ENCODE data around the gene UVRAG.

DNA sequence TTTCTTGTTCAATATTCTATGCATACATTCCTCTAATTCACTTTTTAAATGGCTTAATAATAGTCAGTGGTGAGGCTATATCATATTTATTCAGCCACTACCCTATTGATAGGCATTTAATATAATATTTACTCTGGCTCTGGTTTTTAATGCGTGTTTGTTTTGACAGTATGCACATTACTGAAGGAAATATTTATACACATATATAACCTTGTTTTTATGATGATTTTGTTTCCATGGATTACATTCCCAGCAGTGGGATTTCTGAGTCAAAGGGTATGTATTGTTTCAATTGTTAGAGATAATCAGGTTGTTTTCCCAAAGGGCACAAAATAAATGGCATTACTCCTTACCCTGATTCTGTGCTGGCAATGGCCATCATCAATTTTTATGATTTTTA lies 105.8 kb downstream of the UVRAG start:
- TF ChIP-seq, protein P1, sequence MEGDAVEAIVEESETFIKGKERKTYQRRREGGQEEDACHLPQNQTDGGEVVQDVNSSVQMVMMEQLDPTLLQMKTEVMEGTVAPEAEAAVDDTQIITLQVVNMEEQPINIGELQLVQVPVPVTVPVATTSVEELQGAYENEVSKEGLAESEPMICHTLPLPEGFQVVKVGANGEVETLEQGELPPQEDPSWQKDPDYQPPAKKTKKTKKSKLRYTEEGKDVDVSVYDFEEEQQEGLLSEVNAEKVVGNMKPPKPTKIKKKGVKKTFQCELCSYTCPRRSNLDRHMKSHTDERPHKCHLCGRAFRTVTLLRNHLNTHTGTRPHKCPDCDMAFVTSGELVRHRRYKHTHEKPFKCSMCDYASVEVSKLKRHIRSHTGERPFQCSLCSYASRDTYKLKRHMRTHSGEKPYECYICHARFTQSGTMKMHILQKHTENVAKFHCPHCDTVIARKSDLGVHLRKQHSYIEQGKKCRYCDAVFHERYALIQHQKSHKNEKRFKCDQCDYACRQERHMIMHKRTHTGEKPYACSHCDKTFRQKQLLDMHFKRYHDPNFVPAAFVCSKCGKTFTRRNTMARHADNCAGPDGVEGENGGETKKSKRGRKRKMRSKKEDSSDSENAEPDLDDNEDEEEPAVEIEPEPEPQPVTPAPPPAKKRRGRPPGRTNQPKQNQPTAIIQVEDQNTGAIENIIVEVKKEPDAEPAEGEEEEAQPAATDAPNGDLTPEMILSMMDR (IDR thresholded peaks at IDR 0.05; ENCODE audit: insufficient read depth, low read length, poor library complexity, severe bottlenecking): no peak
- TF ChIP-seq EZH2phosphoT487 (conservative IDR thresholded peaks at IDR 0.05; ENCODE audit: low read length): no peak
